GM18861 (cell line): ENCODE results near the gene CXADR.
"Not testable (repeated sequence)": the region's sequence is repeated elsewhere in the genome, so short reads cannot be mapped to it uniquely, and the experiment has no call there.

Source experiments
- ATAC-seq: cut with Tn5 transposase; IDR thresholded peaks from one replicate; pipeline ENCODE4 v1.9.1; 2021; ENCODE audit not compliant: unreplicated experiment

CXADR gene

DNA sequence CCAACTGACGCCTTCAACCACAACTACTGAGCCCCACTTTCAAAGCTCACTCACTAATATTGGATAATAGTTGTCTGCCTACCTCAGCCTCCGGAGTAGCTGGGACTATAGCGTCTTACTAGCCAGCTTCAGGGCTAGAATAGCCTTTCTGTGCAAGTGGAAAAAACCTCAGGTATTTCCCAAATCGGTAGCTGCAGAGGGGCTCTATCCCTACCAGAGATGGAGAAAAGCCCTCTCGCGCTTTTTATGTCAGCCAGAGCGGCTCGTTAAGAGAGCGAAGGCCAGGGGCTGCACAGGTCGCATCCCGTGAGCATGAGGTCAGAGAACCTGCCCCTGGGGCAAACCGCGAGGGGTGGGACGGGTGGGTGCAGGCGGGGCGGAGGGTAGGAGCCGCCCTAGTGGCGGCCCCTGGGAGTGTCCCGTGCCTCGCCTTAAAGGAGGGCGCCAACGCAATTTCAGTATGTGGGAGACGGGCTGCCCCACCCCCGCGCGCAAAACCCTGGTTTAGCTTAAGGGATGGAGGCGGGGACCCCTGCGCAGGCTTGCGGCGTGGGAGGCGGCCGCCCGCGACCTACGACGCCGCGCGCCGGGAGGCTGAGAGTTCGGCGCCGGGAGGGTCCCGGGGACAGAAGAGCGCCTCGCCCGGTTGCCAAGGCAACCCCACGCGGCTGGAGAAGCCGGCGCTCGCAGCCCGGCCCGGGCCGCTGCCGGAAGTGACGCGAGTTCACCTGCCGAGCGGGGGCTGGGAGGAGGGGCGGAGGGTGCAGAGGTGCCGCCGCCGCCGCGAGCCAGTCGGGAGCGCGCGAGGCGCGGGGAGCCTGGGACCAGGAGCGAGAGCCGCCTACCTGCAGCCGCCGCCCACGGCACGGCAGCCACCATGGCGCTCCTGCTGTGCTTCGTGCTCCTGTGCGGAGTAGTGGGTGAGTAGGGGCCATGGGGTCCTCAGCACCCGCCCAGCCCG, at the start of gene CXADR:
CXADR (plus strand) TSS at position 791 of the 961 bp plus-strand sequence; CDS start at position 878, 87 bp downstream.
- peak; percentile 71 for ATAC-seq

DNA sequence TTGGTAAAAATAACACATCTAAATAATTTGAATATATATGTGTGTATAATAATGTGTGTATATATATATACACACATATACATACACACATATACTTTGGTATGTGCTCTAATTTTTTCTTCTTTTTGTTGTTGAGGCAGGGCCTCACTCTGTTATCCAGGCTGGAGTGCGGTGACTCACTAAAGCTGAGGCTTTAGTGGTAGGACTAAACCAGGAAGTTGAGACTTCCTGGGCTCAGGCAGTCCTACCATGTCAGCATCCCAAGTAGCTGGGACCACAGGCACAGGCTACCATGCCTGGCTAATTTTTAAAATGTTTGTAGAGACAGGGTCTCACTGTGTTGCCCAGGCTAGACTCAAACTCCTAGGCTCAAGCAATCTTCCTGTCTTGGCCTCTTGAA, 46.7 kb upstream of the CXADR start:
- ATAC-seq: no peak

DNA sequence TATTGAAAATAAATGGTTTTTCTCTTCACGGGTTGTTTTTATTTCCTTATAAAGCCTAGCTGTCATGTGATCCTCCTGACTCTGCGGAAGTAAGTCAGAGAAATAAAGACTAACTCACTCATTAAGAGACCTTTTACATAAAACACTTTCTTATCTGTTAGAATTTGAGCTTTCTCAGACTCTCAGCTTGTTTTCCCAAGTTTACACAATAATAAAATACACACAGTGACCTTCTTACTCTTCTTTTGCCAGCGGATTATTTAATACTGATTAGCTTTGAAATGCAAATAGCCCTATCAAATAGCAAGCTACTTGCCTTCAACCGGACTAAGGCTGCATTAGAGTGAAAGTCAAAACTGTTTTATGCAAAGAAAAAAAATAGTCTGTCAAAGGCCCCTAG, 45.5 kb upstream of the CXADR start:
- no peak for ATAC-seq

DNA sequence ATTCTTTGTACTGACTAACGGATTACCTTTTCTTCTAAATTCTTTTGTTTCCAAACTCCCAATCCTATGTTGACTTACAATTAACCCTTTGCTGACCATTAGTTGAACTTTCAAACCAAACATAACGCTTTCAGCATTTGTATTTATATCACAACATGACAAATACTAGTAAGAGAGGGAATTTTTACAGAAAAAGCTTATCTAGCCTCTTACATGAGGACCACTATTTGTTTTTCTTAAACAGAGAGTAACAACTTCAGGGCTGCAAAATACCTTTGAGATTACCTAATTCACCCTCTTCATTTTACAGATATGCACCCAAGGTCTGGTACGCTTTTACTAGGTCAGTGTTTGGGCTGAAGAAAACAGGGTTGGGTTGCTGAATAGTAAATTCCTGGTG, 45.0 kb upstream of the CXADR start:
- ATAC-seq: no peak

DNA sequence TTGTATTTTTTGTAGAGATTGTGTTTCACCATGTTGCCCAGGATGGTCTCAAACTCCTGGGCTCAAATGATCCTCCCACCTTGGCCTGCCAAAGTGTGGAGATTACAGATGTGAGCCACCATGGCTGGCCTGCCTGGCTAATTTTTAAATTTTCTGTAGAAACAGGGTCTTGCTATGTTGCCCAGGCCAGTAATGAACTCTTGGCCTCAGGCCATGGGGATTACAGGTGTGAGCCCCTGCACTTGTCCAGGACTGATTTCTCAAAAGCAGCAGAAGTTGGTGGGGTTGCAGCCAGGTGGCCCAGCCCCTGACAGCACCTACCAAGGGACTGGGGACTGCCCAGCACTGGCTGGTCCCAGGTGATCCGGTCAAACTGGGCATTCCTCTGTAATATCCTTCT, 44.1 kb upstream of the CXADR start:
- no peak for ATAC-seq

DNA sequence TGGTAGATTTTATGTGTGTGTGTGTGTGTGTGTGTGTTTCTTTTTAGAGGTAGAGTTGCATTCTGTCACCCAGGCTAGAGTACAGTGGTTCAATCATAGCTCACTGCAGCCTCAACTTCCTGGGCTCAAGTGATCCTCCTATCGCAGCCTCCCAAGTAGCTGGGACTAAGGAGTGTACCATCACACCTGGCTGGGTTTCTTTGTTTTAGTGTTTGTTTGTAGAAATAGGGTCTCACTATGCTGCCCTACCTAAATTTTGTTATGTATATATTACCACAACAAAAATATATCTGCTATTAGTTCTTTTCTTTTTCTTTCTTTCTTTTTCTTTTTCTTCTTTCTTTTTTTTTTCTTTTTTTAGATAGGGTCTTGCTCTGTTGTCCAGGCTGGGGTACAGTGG, 43.1 kb upstream of the CXADR start:
- no peak for ATAC-seq

DNA sequence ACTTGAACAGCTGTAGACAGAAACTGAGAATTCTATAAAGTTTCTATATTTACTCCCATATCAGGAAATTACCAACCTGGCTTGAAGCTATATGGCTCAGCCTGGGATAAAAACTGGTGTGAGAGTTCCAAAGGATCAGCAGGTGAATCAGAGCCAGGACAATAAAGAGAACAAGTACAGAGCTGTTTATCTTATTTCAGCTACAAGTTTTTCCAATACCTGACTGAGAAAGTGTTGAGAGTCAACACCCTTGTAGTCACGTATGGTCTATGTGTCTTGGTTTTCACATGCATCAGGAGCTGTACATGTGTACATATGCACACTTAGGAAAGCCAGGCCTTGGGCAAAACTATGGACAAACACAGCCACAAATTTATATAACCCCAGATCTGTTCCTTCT, 40.7 kb upstream of the CXADR start:
- no peak for ATAC-seq

DNA sequence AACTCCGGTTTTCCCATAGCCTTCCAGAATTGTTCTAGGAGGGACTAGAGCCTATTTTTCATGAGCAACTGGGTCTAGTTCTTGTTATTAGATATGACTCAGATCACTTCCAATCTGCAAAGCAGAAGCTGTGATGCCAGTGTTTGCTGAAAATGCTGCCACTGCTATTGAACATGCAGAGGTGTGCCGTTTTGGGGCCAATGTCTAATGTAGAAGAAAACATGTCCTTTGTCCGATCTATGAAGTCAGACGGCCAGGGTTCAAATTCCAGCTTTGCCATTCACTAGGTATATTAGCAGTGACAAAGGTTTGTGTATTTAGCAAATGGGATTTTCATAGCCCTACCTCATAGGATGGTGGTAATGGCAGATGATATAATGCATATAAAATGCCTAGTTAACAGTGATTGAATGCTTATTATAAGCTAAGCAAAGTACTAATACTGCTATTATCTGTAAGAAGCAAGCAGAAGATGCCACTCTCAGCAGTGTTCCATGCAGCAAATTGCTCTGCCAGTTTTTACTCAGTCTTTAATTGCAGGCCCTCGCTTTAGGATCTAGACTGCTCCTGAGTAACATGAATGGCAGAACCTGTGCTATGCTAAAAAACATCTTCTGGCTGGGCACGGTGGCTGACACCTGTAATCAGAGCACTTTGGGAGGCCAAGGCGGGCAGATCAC, 40.1 kb upstream of the CXADR start:
- ATAC-seq: no peak

DNA sequence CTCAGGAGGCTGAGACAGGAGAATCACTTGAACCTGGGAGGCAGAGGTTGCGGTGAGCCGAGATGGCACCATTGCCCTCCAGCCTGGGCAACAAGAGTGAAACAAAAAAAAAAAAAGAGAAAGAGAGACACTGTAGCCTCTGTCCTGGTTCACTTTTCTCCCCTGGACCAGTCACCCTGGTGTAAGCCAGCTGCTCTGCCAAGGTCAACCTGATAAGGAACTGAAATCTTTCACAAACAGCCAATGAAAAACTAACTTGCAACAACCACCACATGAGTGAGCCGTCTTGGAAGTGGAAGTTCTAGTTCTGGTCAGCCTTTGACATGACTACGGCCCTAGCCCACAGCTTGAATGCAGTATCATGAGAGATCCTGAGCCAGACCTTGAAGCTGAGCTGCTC, 36.8 kb upstream of the CXADR start:
- ATAC-seq: no peak

DNA sequence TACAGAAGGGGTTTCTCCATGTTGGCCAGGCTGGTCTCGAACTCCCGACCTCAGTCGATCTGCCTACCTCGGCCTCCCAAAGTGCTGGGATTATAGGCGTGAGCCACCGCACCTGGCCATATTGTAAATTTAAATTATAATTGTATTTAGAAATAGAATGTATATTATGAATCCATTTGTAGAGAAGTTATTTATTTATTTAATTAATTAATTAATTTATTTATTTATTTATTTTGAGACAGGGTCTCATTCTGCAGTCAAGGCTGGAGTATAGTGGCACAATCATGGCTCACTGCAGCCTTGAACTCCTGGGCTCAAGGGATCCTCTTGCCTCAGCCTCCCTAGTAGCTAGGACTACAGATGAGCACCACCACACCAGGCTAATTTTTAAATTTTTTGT, 34.7 kb upstream of the CXADR start:
- ATAC-seq: not testable (repeated sequence)

DNA sequence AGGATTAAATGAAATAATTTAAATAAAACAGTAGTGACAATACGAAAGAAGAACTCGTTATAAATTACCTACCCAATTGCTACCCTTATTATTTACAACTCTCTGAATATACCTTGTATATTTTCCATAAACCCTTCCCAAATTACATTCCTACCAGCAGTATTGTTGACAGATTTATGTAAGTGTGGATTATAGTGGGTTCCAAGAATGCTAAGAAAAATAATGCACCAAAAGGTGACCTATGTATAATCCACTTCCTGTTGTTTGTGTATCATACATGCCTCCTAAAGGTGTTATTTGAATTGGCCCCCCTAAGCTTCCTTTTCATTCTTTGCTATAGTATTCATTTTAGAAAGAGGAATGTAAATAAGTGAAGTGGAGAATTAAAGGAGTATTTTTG, 33.2 kb upstream of the CXADR start:
- no peak for ATAC-seq

DNA sequence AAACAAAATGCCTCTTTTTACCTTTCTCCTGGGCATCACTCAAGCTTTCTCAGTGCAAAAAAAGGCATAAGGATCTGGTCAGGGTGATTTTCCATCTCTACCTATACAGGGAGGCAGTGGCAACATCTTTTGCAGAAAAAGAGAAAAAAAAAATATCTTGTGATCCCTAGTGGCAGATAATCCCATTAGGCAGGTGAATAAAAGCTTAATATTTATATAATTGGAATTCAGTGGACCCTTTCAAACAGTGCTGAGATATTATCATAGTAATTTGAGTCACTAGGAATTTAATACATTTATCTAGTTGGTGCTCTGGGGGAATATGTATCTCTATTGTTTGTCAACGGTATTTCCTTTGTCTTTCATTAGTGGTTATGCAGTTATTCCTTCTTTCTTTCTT, 29.9 kb upstream of the CXADR start:
- ATAC-seq: no peak

DNA sequence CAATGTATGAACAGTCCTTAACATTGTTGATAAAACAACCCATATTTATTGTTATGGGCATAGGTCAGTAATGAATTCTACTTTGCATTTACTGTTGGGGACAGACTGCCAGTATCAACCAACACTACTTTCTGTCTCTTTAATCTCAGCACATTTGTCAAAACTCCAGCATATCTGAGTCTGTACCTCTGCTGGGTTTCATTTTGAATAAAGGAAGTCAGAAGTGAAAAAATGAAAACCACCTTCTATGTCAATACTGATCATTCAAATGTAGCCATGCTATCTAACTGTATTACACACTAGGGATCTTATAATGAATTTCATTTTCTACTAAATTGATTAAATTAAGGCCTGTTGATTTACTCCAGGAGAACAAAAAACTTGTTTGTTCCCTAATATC, 24.2 kb upstream of the CXADR start:
- peak; percentile 54 for ATAC-seq

DNA sequence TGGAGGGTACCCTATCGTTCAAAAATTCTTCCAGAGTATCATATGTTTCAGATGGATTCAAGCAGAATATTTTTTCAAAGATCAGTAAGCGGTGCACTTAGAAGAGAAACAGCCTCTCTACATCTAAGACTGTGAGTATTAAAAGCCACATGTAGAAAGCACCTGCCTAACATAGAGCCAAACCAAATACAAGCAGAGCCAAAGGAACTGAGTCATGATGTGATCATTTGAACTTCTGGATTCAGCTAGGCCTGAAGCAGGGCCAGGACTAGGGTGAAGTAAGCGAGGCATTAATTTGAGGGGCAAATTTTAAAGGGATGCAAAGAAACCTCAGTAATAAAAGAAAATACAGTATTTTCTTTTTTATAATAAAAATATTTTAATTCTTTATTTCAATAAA, 23.3 kb upstream of the CXADR start:
- ATAC-seq: not testable (repeated sequence)

DNA sequence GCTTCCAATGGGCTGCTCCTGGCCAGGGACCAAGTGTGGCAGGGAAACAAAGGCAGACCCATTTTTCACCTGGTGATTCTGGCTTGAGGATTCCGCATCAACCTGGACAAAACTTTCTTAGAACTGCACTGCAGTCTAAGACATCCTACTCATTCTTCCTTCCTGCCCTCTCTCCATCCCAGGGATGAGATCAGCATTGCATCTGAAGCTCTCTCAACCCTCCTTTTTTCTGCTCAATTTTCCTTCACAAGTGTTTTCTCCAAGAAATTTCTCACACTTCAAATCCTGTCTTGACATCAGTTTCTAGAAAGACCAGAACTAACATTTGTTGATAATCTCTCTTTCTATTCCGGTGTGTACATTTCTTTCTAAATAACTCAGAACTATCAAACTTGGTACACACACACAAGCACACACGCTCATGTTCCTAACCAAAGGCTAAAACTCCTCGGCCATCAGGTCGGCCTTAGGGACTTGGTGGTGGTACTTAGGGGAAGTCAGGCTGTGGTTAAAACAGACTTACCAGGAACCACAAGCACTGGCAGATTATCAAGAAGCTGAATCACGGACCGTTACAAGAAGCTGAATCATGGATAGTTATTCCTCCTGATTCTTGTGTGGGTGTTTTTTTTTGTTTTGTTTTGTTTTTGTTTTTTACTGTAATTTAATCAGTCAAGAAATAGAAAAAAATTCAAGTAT, 21.0 kb upstream of the CXADR start:
- no peak for ATAC-seq

DNA sequence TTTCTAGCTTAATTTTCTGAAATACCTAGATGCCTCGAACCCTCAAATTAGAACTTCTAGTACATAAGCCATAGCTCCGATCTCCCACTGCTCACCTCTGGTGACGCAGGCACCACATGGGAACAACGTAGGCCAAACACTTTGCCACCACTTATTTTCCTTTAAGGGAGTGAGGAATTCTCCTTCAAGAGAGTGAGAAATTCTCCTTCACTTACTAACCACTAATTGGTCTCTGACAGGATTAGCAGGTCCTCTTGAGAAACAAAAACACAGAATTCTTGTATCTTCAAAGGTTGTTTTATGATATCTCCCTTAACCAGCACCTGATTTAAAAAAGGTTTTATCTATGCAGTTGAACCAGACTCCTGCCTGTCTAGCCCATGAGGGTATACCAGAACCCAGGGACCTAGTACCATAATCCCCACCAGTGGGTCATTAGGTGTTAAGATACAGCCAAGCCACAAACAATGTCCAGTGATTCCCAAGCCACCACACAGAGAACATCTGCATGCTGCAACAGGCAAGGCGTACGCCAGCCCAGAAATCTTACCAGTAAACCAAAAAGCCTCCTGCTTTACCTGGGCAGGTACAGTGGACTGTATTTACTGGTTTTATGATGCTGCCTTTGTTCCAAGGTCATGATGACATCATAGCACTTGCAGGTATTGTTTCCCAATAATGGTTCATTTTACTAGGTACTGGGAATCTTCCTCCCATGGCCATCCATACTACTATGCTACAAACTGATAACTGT, 20.3 kb upstream of the CXADR start:
- ATAC-seq: no peak

DNA sequence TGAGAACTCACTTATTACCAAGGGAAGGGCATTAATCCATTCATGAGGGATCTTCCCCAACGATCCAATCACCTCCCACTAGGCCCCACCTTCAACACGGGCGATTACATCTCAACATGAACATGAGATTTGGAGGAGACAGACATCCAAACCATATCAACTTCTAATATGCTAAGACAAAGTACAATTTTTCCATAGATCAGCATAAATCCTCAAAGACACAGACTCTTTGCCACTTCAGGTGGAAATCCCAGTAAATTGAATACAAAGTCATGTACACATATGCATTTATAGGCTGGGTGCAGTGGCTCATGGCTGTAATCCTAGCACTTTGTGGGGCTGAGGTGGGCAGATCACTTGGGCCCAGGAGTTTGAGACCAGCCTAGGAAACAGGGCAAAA, 18.8 kb upstream of the CXADR start:
- no peak for ATAC-seq

DNA sequence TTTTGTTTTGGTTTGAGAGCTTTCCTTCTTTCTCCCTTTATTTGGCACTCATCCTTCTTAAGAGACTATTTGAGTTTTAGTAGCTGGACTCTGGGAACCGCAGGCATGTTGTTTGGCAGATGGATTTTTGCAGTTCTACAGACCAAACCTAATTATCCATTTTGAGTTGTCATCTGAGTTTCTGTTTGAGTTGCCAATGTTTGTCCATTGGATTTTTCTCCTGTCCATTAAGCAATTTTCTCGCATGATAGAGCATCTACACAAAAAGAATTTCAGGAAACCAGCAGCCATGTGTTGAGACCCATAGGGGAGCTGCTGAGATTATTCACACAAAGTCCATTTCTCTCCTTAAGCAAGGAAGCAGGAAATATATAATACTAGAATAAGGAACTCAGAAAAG, 17.2 kb upstream of the CXADR start:
- ATAC-seq: no peak

DNA sequence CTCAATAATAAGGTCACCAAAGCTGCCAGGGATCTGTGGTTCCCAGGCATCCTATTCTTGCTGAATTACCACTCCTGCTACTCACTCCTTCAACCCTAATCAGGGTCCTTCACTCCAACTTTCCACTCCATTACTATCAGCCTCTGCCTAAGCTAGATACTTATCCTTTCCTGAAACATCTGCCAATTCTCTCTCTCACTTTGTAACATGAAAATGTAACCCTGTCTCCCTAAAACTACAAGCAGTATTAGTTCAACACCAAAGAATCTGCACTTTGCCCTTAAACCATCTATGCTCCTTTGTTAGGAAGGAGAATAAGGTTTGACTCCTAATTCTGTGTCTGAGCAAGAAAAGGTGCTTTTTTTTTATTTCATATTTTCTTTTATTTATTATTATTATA, 15.5 kb upstream of the CXADR start:
- ATAC-seq: no peak

DNA sequence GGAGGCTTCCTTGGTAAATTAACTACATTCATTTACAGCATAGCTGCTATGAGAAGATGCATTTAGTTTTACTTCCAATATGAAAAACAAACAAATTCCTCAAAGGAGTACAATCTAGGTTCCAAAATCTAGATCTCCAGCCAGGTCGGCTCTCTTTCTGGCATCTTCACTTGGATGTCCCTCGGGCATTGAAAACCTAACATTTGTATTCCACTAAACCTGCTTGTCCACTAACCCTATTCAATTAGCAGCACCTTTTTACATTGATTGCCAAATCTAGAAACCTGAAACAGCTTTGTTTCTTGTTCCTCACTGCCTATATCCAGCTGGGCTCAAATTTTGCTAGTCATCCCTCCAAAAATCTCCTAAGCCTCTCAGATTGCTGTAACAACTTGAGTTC, 14.3 kb upstream of the CXADR start:
- no peak for ATAC-seq
